ENCODE measurements around the gene CTRL. TPM values are rescaled to one million over a fixed set of nuclear protein-coding genes. Genes with fewer than 3 reads are reported as not detected.
A peak's percentile ranks its signal among the peaks of the same experiment; 100 is the strongest.

CTRL gene
- total and polyA plus RNA-seq, 4 experiments from 2014 or later: 0.41 to 8.6 (median 3.5) TPM

- intact Hi-C loops (cut with micrococcal nuclease): no loop called here
- Mint-ChIP-seq H3K9me3 (no peaks in the 10 kb centered on the region), H3K27me3 (no peaks in the 10 kb centered on the region), H3K4me3 (no peak overlapping the region), H3K4me1 (peaks cover 3 to 9% (median 7%) of the 10 kb centered on the region in 4 donors), H3K27ac (peak overlapping the region in 1 of 7 donors; percentile 8), H3K36me3 (peaks cover 14 to 18% of the 10 kb centered on the region in 2 donors)
- no peak overlapping the region for H3K27ac ChIP-seq (ENCODE audit: low read depth, low read length)
- H3K36me3 ChIP-seq (ENCODE audit: insufficient read depth, low read length): peaks cover 13% of the 10 kb centered on the region
- no peaks in the 10 kb centered on the region for H3K9me3 ChIP-seq (ENCODE audit: control insufficient read depth in 1 of 2, low read length in 2 of 2)
- no peak for DNase-seq
- POLR2A ChIA-PET (ENCODE audit: partially characterized antibody): interaction anchor here (2.0 to 2.4 kb wide), 2 partner anchors 42 to 48 kb away, joined by 4 to 8 read pairs; partner anchors contain the start of gene PSMB10
- H3K4me1 ChIP-seq (ENCODE audit: insufficient read depth, low read length): peaks cover 7% of the 10 kb centered on the region
- H3K27me3 ChIP-seq (ENCODE audit: insufficient read depth, low read length): no peaks in the 10 kb centered on the region
- CTCF ChIA-PET (ENCODE audit: partially characterized antibody): interaction anchor here (0.5 to 2.4 kb wide), 3 partner anchors 9 to 1799 kb away, joined by 3 to 8 read pairs (median 3); no protein-coding TSS in a partner anchor
- H3K4me3 ChIP-seq (ENCODE audit: low read length in 2 of 2): no peak overlapping the region
Measured at GRCh38 chr16:67888331-67888730, 43.3 kb downstream of the CTRL start.

- Histone ChIP-seq H3K9me3 (ENCODE audit: control insufficient read depth in 1 of 2, low read length in 2 of 2) (no peaks in the 10 kb centered on the region), H3K27me3 (ENCODE audit: insufficient read depth, low read length) (no peaks in the 10 kb centered on the region), H3K4me1 (ENCODE audit: insufficient read depth, low read length) (no peaks in the 10 kb centered on the region), H3K27ac (ENCODE audit: low read depth, low read length) (no peak overlapping the region), H3K36me3 (ENCODE audit: insufficient read depth, low read length) (peaks cover 33% of the 10 kb centered on the region), H3K4me3 (ENCODE audit: low read length in 2 of 2) (no peak overlapping the region)
- DNase-seq: no peak
- Mint-ChIP-seq H3K9me3 (no peaks in the 10 kb centered on the region), H3K36me3 (peaks cover 22 to 35% of the 10 kb centered on the region in 2 donors), H3K27ac (peak overlapping the region in 2 of 7 donors; percentile 30 to 73), H3K4me3 (no peak overlapping the region), H3K27me3 (no peaks in the 10 kb centered on the region), H3K4me1 (peaks cover 0 to 1% (median 0%) of the 10 kb centered on the region in 4 donors)
- ChIA-PET CTCF (ENCODE audit: partially characterized antibody) (interaction anchor here (0.7 to 5.4 kb wide), 6 partner anchors 8 to 365 kb away, joined by 3 to 61 read pairs (median 6); partner anchors contain the start of gene EDC4), POLR2A (ENCODE audit: partially characterized antibody) (interaction anchor here (0.7 to 2.0 kb wide), 3 partner anchors 13 to 43 kb away, joined by 3 to 4 read pairs (median 3); partner anchors contain the start of gene EDC4)
- intact Hi-C loops (cut with micrococcal nuclease): no loop called here
Measured at GRCh38 chr16:67886387-67886786, 45.3 kb downstream of the CTRL start.

- no peak for DNase-seq
- intact Hi-C loops (cut with micrococcal nuclease): no loop called here
- Histone ChIP-seq H3K4me1 (ENCODE audit: insufficient read depth, low read length) (no peaks in the 10 kb centered on the region), H3K9me3 (ENCODE audit: control insufficient read depth in 1 of 2, low read length in 2 of 2) (no peaks in the 10 kb centered on the region), H3K36me3 (ENCODE audit: insufficient read depth, low read length) (peaks cover 37% of the 10 kb centered on the region), H3K27ac (ENCODE audit: low read depth, low read length) (no peak overlapping the region), H3K4me3 (ENCODE audit: low read length in 2 of 2) (no peak overlapping the region), H3K27me3 (ENCODE audit: insufficient read depth, low read length) (no peaks in the 10 kb centered on the region)
- ChIA-PET CTCF (ENCODE audit: partially characterized antibody) (interaction anchor here (0.7 to 5.4 kb wide), 6 partner anchors 11 to 365 kb away, joined by 3 to 61 read pairs (median 6); partner anchors contain the start of gene EDC4), POLR2A (ENCODE audit: partially characterized antibody) (interaction anchor here (0.7 to 1.0 kb wide), 2 partner anchors 13 to 43 kb away, joined by 3 read pairs; partner anchors contain the start of gene EDC4)
- no peak overlapping the region for H3K27ac Mint-ChIP-seq
- H3K4me3 Mint-ChIP-seq: no peak overlapping the region
- H3K9me3 Mint-ChIP-seq: peaks cover 0 to 2% (median 0%) of the 10 kb centered on the region in 8 donors
- peaks cover 0 to 1% (median 0%) of the 10 kb centered on the region in 4 donors for H3K4me1 Mint-ChIP-seq
- H3K36me3 Mint-ChIP-seq: peaks cover 22 to 39% of the 10 kb centered on the region in 2 donors
- no peaks in the 10 kb centered on the region for H3K27me3 Mint-ChIP-seq
Measured at GRCh38 chr16:67885976-67886375, 45.7 kb downstream of the CTRL start.

DNA sequence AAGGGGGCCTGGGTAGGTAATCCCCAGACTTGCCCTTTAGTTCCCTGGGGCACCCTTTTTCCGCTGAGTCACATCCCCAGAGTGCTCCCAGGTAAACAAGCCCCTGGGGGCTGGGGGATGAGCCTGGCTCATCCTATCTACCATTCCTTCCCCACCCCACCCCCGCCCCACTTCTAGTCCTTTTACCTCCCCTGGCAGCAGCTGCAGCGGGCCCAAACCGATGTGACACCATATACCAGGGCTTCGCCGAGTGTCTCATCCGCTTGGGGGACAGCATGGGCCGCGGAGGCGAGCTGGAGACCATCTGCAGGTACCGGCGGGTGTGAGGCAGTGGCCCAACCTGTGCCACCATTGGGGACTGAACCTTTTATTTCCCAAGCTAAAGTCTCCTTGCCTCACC lies 46.1 kb downstream of the CTRL start:
- intact Hi-C loops (cut with micrococcal nuclease): no loop called here
- no peak for DNase-seq
- H3K27me3 Mint-ChIP-seq: no peaks in the 10 kb centered on the region
- Histone ChIP-seq H3K4me1 (ENCODE audit: insufficient read depth, low read length) (no peaks in the 10 kb centered on the region), H3K4me3 (ENCODE audit: low read length in 2 of 2) (no peak overlapping the region), H3K27me3 (ENCODE audit: insufficient read depth, low read length) (no peaks in the 10 kb centered on the region), H3K27ac (ENCODE audit: low read depth, low read length) (no peak overlapping the region), H3K9me3 (ENCODE audit: control insufficient read depth in 1 of 2, low read length in 2 of 2) (no peaks in the 10 kb centered on the region), H3K36me3 (ENCODE audit: insufficient read depth, low read length) (peaks cover 41% of the 10 kb centered on the region)
- CTCF ChIA-PET (ENCODE audit: partially characterized antibody): interaction anchor here (0.7 to 5.4 kb wide), 6 partner anchors 12 to 365 kb away, joined by 3 to 61 read pairs (median 12); partner anchors contain the start of gene EDC4
- peaks cover 22 to 40% of the 10 kb centered on the region in 2 donors for H3K36me3 Mint-ChIP-seq
- POLR2A ChIA-PET (ENCODE audit: partially characterized antibody): interaction anchor here (0.7 to 1.3 kb wide), 3 partner anchors 12 to 44 kb away, joined by 3 read pairs; partner anchors contain the start of gene EDC4
- peaks cover 0 to 3% (median 0%) of the 10 kb centered on the region in 8 donors for H3K9me3 Mint-ChIP-seq
- peaks cover 0 to 1% (median 0%) of the 10 kb centered on the region in 4 donors for H3K4me1 Mint-ChIP-seq
- no peak overlapping the region for H3K4me3 Mint-ChIP-seq
- H3K27ac Mint-ChIP-seq: peak overlapping the region in 1 of 7 donors; percentile 16

- Histone ChIP-seq H3K27me3 (ENCODE audit: insufficient read depth, low read length) (no peaks in the 10 kb centered on the region), H3K27ac (ENCODE audit: low read depth, low read length) (no peak within 1 kb of the TSS), H3K36me3 (ENCODE audit: insufficient read depth, low read length) (peaks cover 50% of the 10 kb centered on the region), H3K4me1 (ENCODE audit: insufficient read depth, low read length) (no peaks in the 10 kb centered on the region), H3K9me3 (ENCODE audit: control insufficient read depth in 1 of 2, low read length in 2 of 2) (no peaks in the 10 kb centered on the region), H3K4me3 (ENCODE audit: low read length in 2 of 2) (no peak within 1 kb of the TSS)
- POLR2A ChIA-PET (ENCODE audit: partially characterized antibody): interaction anchor here (0.9 to 1.8 kb wide), 4 partner anchors 12 to 156 kb away, joined by 3 to 6 read pairs (median 4); partner anchors contain the start of genes CTRL and EDC4
- CTCF ChIA-PET (ENCODE audit: partially characterized antibody): interaction anchor here (1.1 to 5.4 kb wide), 17 partner anchors 13 to 364 kb away, joined by 3 to 73 read pairs (median 6); partner anchors contain the start of genes DDX28, DUS2, NUTF2 and PSMB10
- Mint-ChIP-seq H3K4me1 (peaks cover 0 to 1% (median 0%) of the 10 kb centered on the region in 4 donors), H3K9me3 (peaks cover 0 to 3% (median 0%) of the 10 kb centered on the region in 8 donors), H3K4me3 (no peak within 1 kb of the TSS), H3K27ac (peak within 1 kb of the TSS in 5 of 7 donors; percentile 22 to 83 (median 55)), H3K27me3 (no peaks in the 10 kb centered on the region), H3K36me3 (peaks cover 29 to 47% of the 10 kb centered on the region in 2 donors)
- intact Hi-C loops (cut with micrococcal nuclease): no loop called here
- no peak for DNase-seq
Measured at GRCh38 chr16:67884684-67885083, 47.0 kb downstream of the CTRL start, which contains the start of gene NRN1L. NRN1L (plus strand) TSS chr16:67884885; CDS start chr16:67884904, 19 bp downstream.

- Histone ChIP-seq H3K4me1 (ENCODE audit: insufficient read depth, low read length) (no peaks in the 10 kb centered on the region), H3K9me3 (ENCODE audit: control insufficient read depth in 1 of 2, low read length in 2 of 2) (no peaks in the 10 kb centered on the region), H3K36me3 (ENCODE audit: insufficient read depth, low read length) (peaks cover 58% of the 10 kb centered on the region), H3K27me3 (ENCODE audit: insufficient read depth, low read length) (no peaks in the 10 kb centered on the region), H3K4me3 (ENCODE audit: low read length in 2 of 2) (no peak overlapping the region), H3K27ac (ENCODE audit: low read depth, low read length) (no peak overlapping the region)
- CTCF ChIA-PET (ENCODE audit: partially characterized antibody): interaction anchor here (0.7 to 5.4 kb wide), 50 partner anchors 9 to 363 kb away, joined by 3 to 73 read pairs (median 4); partner anchors contain the start of genes CARMIL2, CTRL, DDX28 and DUS2
- no peaks in the 10 kb centered on the region for H3K27me3 Mint-ChIP-seq
- POLR2A ChIA-PET (ENCODE audit: partially characterized antibody): interaction anchor here (0.9 to 1.8 kb wide), 9 partner anchors 9 to 157 kb away, joined by 3 to 8 read pairs (median 4); partner anchors contain the start of genes CTRL, EDC4, NUTF2 and PSKH1
- peaks cover 0 to 1% (median 0%) of the 10 kb centered on the region in 4 donors for H3K4me1 Mint-ChIP-seq
- H3K4me3 Mint-ChIP-seq: no peak overlapping the region
- intact Hi-C loops (cut with micrococcal nuclease): loop anchor here (1.0 to 2.0 kb wide), 5 partner anchors 44 to 345 kb away; no protein-coding TSS in a partner anchor
- peak; percentile 68 to 75 (median 71) for DNase-seq
- H3K9me3 Mint-ChIP-seq: peaks cover 0 to 3% (median 0%) of the 10 kb centered on the region in 8 donors
- H3K27ac Mint-ChIP-seq: peak overlapping the region in 4 of 7 donors; percentile 22 to 83 (median 40)
- peaks cover 37 to 55% of the 10 kb centered on the region in 2 donors for H3K36me3 Mint-ChIP-seq
Measured at GRCh38 chr16:67883872-67884261, 47.8 kb downstream of the CTRL start.
